HepG2 (cell line): ENCODE results near the gene STAT1. TPM values are rescaled to one million over a fixed set of nuclear protein-coding genes. Genes with fewer than 3 reads are reported as not detected.

Experiments used
- AGO2 ChIP-seq: fragments of 200-400 bp; formaldehyde crosslinking; optimal IDR thresholded peaks from 2 replicates; pipeline ENCODE3; 2017; ENCODE audit warnings: mild to moderate bottlenecking, low read depth, low read length, moderate library complexity
- GMEB1 ChIP-seq: sonication (generic); formaldehyde crosslinking; IDR thresholded peaks from 2 replicates; pipeline ENCODE4 v1.5.1; 2020; ENCODE audit warnings: missing genetic modification reagents, mild to moderate bottlenecking, borderline replicate concordance
- KAT2B ChIP-seq: fragments of 150-350 bp; IDR thresholded peaks from 2 replicates; pipeline ENCODE4 v1.6.1; 2014; ENCODE audit warnings: low read depth, low read length, borderline replicate concordance
- SP1 ChIP-seq, 2 experiments: fragments of 450-650 bp in 1 of 2; sonication (generic) in 1 of 2; formaldehyde crosslinking in 1 of 2; IDR thresholded peaks; 2 replicates each; pipeline versions ENCODE4 v1.4.0 to v1.6.1; 2016 to 2020; ENCODE audit warnings: missing genetic modification reagents in 1 of 2
- TEAD2 ChIP-seq: sonication (generic); formaldehyde crosslinking; IDR thresholded peaks from 2 replicates; pipeline ENCODE4 v1.9.0; 2021; ENCODE audit warnings: missing genetic modification reagents
- ZBTB40 ChIP-seq, 2 experiments: fragments of 450-650 bp in 1 of 2; sonication (generic) in 1 of 2; formaldehyde crosslinking in 1 of 2; IDR thresholded peaks; 2 replicates each; pipeline versions ENCODE4 v1.6.1 to v1.8.0; 2016 to 2022; ENCODE audit warnings: antibody characterized with exemption in 1 of 2, mild to moderate bottlenecking in 1 of 2, missing genetic modification reagents in 1 of 2
- ZNF138 ChIP-seq: sonication (generic); formaldehyde crosslinking; IDR thresholded peaks from 2 replicates; pipeline ENCODE4 v1.5.0; 2020; ENCODE audit warnings: mild to moderate bottlenecking, low read depth, missing genetic modification reagents
- ZNF232 ChIP-seq: sonication (generic); formaldehyde crosslinking; IDR thresholded peaks from 2 replicates; pipeline ENCODE4 v1.4.0; 2020; ENCODE audit warnings: missing genetic modification reagents, borderline replicate concordance
- ZNF547 ChIP-seq: sonication (generic); formaldehyde crosslinking; IDR thresholded peaks from 2 replicates; pipeline ENCODE4 v1.5.1; 2020; ENCODE audit warnings: mild to moderate bottlenecking, missing genetic modification reagents
- ZNF572 ChIP-seq: sonication (generic); formaldehyde crosslinking; IDR thresholded peaks from 2 replicates; pipeline ENCODE4 v1.5.1; 2020; ENCODE audit warnings: mild to moderate bottlenecking, missing genetic modification reagents
- ZSCAN29 ChIP-seq: sonication (generic); formaldehyde crosslinking; conservative IDR thresholded peaks from 2 replicates; pipeline ENCODE4 v1.4.0; 2020; ENCODE audit warnings: mild to moderate bottlenecking, missing genetic modification reagents
- polyA plus RNA-seq, 8 experiments: library from polyadenylated mRNA; depleted of rRNA in 3 of 8; stranded (reverse) in 7 of 8; unstranded in 1 of 8; fragments of >200 nt; fragmentation: Illumina TruSeq in 4 of 8; extraction: Trizol in 4 of 8; gene quantifications; 2 replicates each; pipeline versions ENCODE4 v1.2.1 to v1.2.3, GENCODE V29; 2011 to 2016; ENCODE audit warnings: low read depth in 4 of 8, missing spikeins in 1 of 8, mixed read lengths in 1 of 8; ENCODE audit not compliant: insufficient read depth in 1 of 8
- total RNA-seq, 5 experiments: library from RNA; depleted of rRNA; stranded (reverse); fragments of >200 nt; fragmentation: Illumina TruSeq; extraction: Trizol; gene quantifications; 2 replicates each; pipeline ENCODE4 v1.2.3, GENCODE V29; 2016; ENCODE audit warnings: low read depth in 1 of 5
- TF ChIP-seq, protein P1 (sequence below): sonication (generic); formaldehyde crosslinking; IDR thresholded peaks from 2 replicates; pipeline ENCODE4 v1.5.0; 2020; ENCODE audit warnings: mild to moderate bottlenecking, missing genetic modification reagents, borderline replicate concordance
- TF ChIP-seq, protein P2 (sequence below): sonication (generic); formaldehyde crosslinking; conservative IDR thresholded peaks from 2 replicates; pipeline ENCODE4 v1.8.0; 2022; ENCODE audit warnings: mild to moderate bottlenecking, moderate library complexity, missing genetic modification reagents

The STAT1 gene
- total and polyA plus RNA-seq, 2 of the 13 experiments (the other 11 are each of a cell fraction or from before 2014, with no cell fraction given) = 21.8 to 59.6 TPM

DNA sequence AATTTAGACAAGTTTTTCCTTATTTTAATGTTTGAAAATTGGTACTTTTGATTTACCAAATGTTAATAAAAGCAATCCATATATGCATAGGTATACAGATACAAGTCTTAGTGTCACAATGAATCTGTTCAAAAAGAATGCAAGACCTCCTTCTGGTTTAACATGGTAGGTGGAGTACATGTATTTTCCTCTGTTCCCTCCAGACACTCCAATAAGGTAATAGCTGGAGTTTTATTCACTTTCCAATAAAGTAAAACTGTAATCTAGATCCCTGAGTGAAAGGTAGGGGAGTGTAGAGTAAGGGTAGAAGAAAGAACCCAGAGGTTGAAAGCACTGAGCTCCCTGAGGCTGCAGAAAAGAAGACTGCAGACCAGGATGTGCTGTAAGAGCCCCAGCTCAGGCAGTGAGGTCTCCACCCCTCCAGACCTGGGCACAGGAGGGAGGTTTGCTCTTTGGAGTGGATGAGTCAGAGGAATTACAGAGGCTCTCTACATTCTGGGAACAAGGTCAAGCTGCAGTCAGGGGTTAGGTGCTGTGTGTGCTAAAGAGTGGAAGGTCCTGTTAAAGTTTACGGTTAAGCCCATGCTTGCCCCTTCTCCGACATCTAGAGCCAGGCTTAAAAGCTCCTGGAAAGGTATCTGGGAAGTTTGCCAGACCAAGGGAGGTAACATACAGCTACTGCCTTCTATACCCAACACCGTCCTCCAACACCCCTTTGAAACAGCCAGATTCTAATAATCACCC is 27.6 kb upstream of the STAT1 start (continued):
- TF ChIP-seq ZBTB40 (IDR thresholded peaks at IDR 0.05) (no peak), ZBTB40 (CRISPR knock-in tag; IDR thresholded peaks at IDR 0.05) (no peak), ZNF572 (CRISPR knock-in tag) (no peak), SP1 (IDR thresholded peaks at IDR 0.05) (no peak), SP1 (CRISPR knock-in tag; IDR thresholded peaks at IDR 0.05) (no peak), KAT2B (no peak), ZNF232 (no peak), AGO2 (no peak), ZSCAN29 (CRISPR knock-in tag) (no peak), TEAD2 (no peak), GMEB1 (CRISPR knock-in tag) (no peak), ZNF547 (no peak), ZNF138 (CRISPR knock-in tag) (no peak)
- TF ChIP-seq, protein P1, sequence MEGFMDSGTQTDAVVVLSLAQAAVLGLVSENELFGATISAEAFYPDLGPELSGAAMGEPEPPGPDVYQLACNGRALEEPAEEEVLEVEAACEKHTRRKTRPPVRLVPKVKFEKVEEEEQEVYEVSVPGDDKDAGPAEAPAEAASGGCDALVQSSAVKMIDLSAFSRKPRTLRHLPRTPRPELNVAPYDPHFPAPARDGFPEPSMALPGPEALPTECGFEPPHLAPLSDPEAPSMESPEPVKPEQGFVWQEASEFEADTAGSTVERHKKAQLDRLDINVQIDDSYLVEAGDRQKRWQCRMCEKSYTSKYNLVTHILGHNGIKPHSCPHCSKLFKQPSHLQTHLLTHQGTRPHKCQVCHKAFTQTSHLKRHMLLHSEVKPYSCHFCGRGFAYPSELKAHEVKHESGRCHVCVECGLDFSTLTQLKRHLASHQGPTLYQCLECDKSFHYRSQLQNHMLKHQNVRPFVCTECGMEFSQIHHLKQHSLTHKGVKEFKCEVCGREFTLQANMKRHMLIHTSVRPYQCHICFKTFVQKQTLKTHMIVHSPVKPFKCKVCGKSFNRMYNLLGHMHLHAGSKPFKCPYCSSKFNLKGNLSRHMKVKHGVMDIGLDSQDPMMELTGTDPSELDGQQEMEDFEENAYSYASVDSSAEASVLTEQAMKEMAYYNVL (CRISPR knock-in tag) = no peak
- TF ChIP-seq, protein P2, sequence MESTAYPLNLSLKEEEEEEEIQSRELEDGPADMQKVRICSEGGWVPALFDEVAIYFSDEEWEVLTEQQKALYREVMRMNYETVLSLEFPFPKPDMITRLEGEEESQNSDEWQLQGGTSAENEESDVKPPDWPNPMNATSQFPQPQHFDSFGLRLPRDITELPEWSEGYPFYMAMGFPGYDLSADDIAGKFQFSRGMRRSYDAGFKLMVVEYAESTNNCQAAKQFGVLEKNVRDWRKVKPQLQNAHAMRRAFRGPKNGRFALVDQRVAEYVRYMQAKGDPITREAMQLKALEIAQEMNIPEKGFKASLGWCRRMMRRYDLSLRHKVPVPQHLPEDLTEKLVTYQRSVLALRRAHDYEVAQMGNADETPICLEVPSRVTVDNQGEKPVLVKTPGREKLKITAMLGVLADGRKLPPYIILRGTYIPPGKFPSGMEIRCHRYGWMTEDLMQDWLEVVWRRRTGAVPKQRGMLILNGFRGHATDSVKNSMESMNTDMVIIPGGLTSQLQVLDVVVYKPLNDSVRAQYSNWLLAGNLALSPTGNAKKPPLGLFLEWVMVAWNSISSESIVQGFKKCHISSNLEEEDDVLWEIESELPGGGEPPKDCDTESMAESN = no peak
